ENCODE data around the gene CHAT. TPM values are rescaled to one million over a fixed set of nuclear protein-coding genes. Genes with fewer than 3 reads are reported as not detected.

CHAT gene
- polyA plus RNA-seq, 1 donor from 2014 or later, result not detected

- Histone ChIP-seq H3K27me3 (ENCODE audit: insufficient read depth, low read depth, low read length) (peaks cover 32% of the 10 kb centered on the region), H3K79me2 (replicated peaks; ENCODE audit: insufficient read depth, low read length) (no peaks in the 10 kb centered on the region), H2AFZ (ENCODE audit: low read depth, low read length) (no peak overlapping the region), H3K9ac (ENCODE audit: low read length) (no peak overlapping the region), H3K36me3 (ENCODE audit: insufficient read depth, low read length) (no peaks in the 10 kb centered on the region), H3K4me2 (ENCODE audit: low read length) (no peak overlapping the region), H3K9me3 (ENCODE audit: low read length) (no peaks in the 10 kb centered on the region), H4K20me1 (ENCODE audit: insufficient read depth) (no peaks in the 10 kb centered on the region), H3K4me3 (ENCODE audit: low read length) (no peak overlapping the region), H3K9me2 (ENCODE audit: insufficient read depth, low read length) (no peaks in the 10 kb centered on the region), H3F3A (ENCODE audit: insufficient read depth, low read length, poor library complexity, severe bottlenecking) (no peaks in the 10 kb centered on the region), H3K27ac (ENCODE audit: low read length) (no peak overlapping the region)
- TF ChIP-seq EZH2 (IDR thresholded peaks at IDR 0.05; ENCODE audit: borderline replicate concordance, insufficient read depth, low read length, poor library complexity, severe bottlenecking), result no peak
- TF ChIP-seq RAD21 (conservative IDR thresholded peaks at IDR 0.05), result no peak
- TF ChIP-seq POLR2AphosphoS5 (IDR thresholded peaks at IDR 0.05), result no peak
- TF ChIP-seq MXI1 (conservative IDR thresholded peaks at IDR 0.05; ENCODE audit: poor library complexity, severe bottlenecking), result no peak
- no peak for TF ChIP-seq REST (IDR thresholded peaks at IDR 0.05; ENCODE audit: borderline replicate concordance)
- no peak for TF ChIP-seq SMC3 (conservative IDR thresholded peaks at IDR 0.05; ENCODE audit: poor library complexity)
- TF ChIP-seq EP300 (conservative IDR thresholded peaks at IDR 0.05; ENCODE audit: poor library complexity, severe bottlenecking), result no peak
- TF ChIP-seq TAF1 (IDR thresholded peaks at IDR 0.05; ENCODE audit: low read depth), result no peak
- TF ChIP-seq CTCF (IDR thresholded peaks at IDR 0.05; ENCODE audit: poor library complexity, severe bottlenecking), result no peak
Observed at GRCh38 chr10:49689882-49690510, 76.2 kb downstream of the CHAT start.

GRCh38 chr10:49690698-49691356 is 77.0 kb downstream of the CHAT start:
- no peak overlapping the region for H3K27ac ChIP-seq (ENCODE audit: low read length)
- TF ChIP-seq RAD21 (conservative IDR thresholded peaks at IDR 0.05) (no peak), SMC3 (conservative IDR thresholded peaks at IDR 0.05; ENCODE audit: poor library complexity) (no peak), REST (IDR thresholded peaks at IDR 0.05; ENCODE audit: borderline replicate concordance) (no peak), CTCF (IDR thresholded peaks at IDR 0.05; ENCODE audit: poor library complexity, severe bottlenecking) (no peak), EP300 (conservative IDR thresholded peaks at IDR 0.05; ENCODE audit: poor library complexity, severe bottlenecking) (no peak), MXI1 (conservative IDR thresholded peaks at IDR 0.05; ENCODE audit: poor library complexity, severe bottlenecking) (no peak), TAF1 (IDR thresholded peaks at IDR 0.05; ENCODE audit: low read depth) (no peak)
- no peaks in the 10 kb centered on the region for H3K9me3 ChIP-seq (ENCODE audit: low read length)
- no peaks in the 10 kb centered on the region for H3K9me2 ChIP-seq (ENCODE audit: insufficient read depth, low read length)
- no peak overlapping the region for H2AFZ ChIP-seq (ENCODE audit: low read depth, low read length)
- no peaks in the 10 kb centered on the region for H3K36me3 ChIP-seq (ENCODE audit: insufficient read depth, low read length)
- peaks cover 32% of the 10 kb centered on the region for H3K27me3 ChIP-seq (ENCODE audit: insufficient read depth, low read depth, low read length)
- no peaks in the 10 kb centered on the region for H3K79me2 ChIP-seq (replicated peaks; ENCODE audit: insufficient read depth, low read length)
- H3F3A ChIP-seq (ENCODE audit: insufficient read depth, low read length, poor library complexity, severe bottlenecking), result no peaks in the 10 kb centered on the region
- H4K20me1 ChIP-seq (ENCODE audit: insufficient read depth), result no peaks in the 10 kb centered on the region
- H3K4me2 ChIP-seq (ENCODE audit: low read length), result no peak overlapping the region
- no peak overlapping the region for H3K9ac ChIP-seq (ENCODE audit: low read length)
- H3K4me3 ChIP-seq (ENCODE audit: low read length), result no peak overlapping the region

All from neural cell (in vitro differentiated cells).